Activated CD4-positive, alpha-beta T cell treated with anti-CD3 and anti-CD28 coated beads, Interleukin-2, amount 50 U/mL, for 24 hours (primary cell): ENCODE data around the gene COQ4.
A peak's percentile ranks its signal among the peaks of the same experiment; 100 is the strongest.

Source experiments
- DNase-seq, 2 donors: peaks; one replicate each; pipeline ENCODE4 v3.0.0-alpha.2; 2020; ENCODE audit warnings: low read depth in 1 of 2, low spot score in 1 of 2

Gene COQ4

GRCh38 chr9:128340691-128341434 is 18.2 kb downstream of the COQ4 start:
- no peak for DNase-seq

- peak; percentile 27 to 56 for DNase-seq
These were observed 18.8 kb downstream of the COQ4 start for GRCh38 chr9:128341435-128341849.

GRCh38 chr9:128342971-128343680 is 20.5 kb downstream of the COQ4 start:
- no peak for DNase-seq

GRCh38 chr9:128343855-128344254 is 21.2 kb downstream of the COQ4 start:
- no peak for DNase-seq

GRCh38 chr9:128344931-128345605 is 22.4 kb downstream of the COQ4 start:
- no peak for DNase-seq

GRCh38 chr9:128349125-128349524 is 26.5 kb downstream of the COQ4 start:
- DNase-seq, result no peak

- no peak for DNase-seq
These were observed 27.1 kb downstream of the COQ4 start for GRCh38 chr9:128349772-128350171.

GRCh38 chr9:128355451-128355850 is 32.8 kb downstream of the COQ4 start:
- DNase-seq, result no peak

GRCh38 chr9:128358090-128358489 is 35.5 kb downstream of the COQ4 start:
- DNase-seq, result no peak

- no peak for DNase-seq
These were observed 36.2 kb downstream of the COQ4 start for GRCh38 chr9:128358861-128359260.

- no peak for DNase-seq
These were observed 38.2 kb downstream of the COQ4 start for GRCh38 chr9:128360826-128361225.

GRCh38 chr9:128361296-128361985 is 38.8 kb downstream of the COQ4 start:
- DNase-seq, result no peak

- peak; percentile 39 to 66 for DNase-seq
These were observed 39.5 kb downstream of the COQ4 start for GRCh38 chr9:128361986-128362646.

- no peak for DNase-seq
These were observed 40.1 kb downstream of the COQ4 start for GRCh38 chr9:128362774-128363173.

- DNase-seq, result no peak
These were observed 42.9 kb downstream of the COQ4 start for GRCh38 chr9:128365525-128365924.

- DNase-seq, result no peak
These were observed 46.5 kb downstream of the COQ4 start for GRCh38 chr9:128369024-128369706.

- no peak for DNase-seq
These were observed 47.7 kb downstream of the COQ4 start for GRCh38 chr9:128370367-128370751.

GRCh38 chr9:128370752-128371629 is 48.4 kb downstream of the COQ4 start, which contains the start of gene URM1:
URM1 (plus strand) TSS chr9:128371374; CDS start chr9:128371381, 7 bp downstream.
- peak; percentile 89 to 94 for DNase-seq

GRCh38 chr9:128371630-128372117 is 49.0 kb downstream of the COQ4 start:
- DNase-seq, result no peak
